HG03103 (cell line): ENCODE results near the gene INPP5A.
"Not testable (repeated sequence)": the region's sequence is repeated elsewhere in the genome, so short reads cannot be mapped to it uniquely, and the experiment has no call there.

Experiments used
- ATAC-seq: cut with Tn5 transposase; IDR thresholded peaks from one replicate; pipeline ENCODE4 v1.9.1; 2021; ENCODE audit warnings: low read depth; ENCODE audit not compliant: unreplicated experiment

INPP5A gene

GRCh38 chr10:132537684-132538001, at the start of gene INPP5A:
INPP5A (plus strand) TSS chr10:132537787; CDS start chr10:132538097, 310 bp downstream.
- ATAC-seq = no peak

GRCh38 chr10:132488231-132488821, 49.3 kb upstream of the INPP5A start:
- ATAC-seq = no peak

GRCh38 chr10:132489053-132489703, 48.4 kb upstream of the INPP5A start:
- ATAC-seq = no peak

GRCh38 chr10:132489704-132490534, 47.7 kb upstream of the INPP5A start:
- no peak for ATAC-seq

GRCh38 chr10:132491534-132491933, 46.1 kb upstream of the INPP5A start:
- not testable (repeated sequence) for ATAC-seq

GRCh38 chr10:132492323-132493025, 45.1 kb upstream of the INPP5A start:
- ATAC-seq = no peak

- no peak for ATAC-seq
These were observed 44.3 kb upstream of the INPP5A start for GRCh38 chr10:132493246-132493755.

GRCh38 chr10:132493756-132494290, 43.8 kb upstream of the INPP5A start:
- ATAC-seq = no peak

- ATAC-seq = no peak
These were observed 42.5 kb upstream of the INPP5A start for GRCh38 chr10:132494866-132495630.

GRCh38 chr10:132496360-132497062, 41.1 kb upstream of the INPP5A start:
- no peak for ATAC-seq

GRCh38 chr10:132497063-132497680, 40.4 kb upstream of the INPP5A start:
- no peak for ATAC-seq

GRCh38 chr10:132497861-132498561, 39.6 kb upstream of the INPP5A start:
- no peak for ATAC-seq

GRCh38 chr10:132498562-132499366, 38.8 kb upstream of the INPP5A start:
- ATAC-seq = no peak

- no peak for ATAC-seq
These were observed 38.3 kb upstream of the INPP5A start for GRCh38 chr10:132499367-132499685.

- ATAC-seq = no peak
These were observed 36.7 kb upstream of the INPP5A start for GRCh38 chr10:132500781-132501415.

GRCh38 chr10:132502544-132503300, 34.9 kb upstream of the INPP5A start:
- ATAC-seq = no peak
